Measurements from ENCODE around the gene IL1RAPL2. TPM values are rescaled to one million over a fixed set of nuclear protein-coding genes. Genes with fewer than 3 reads are reported as not detected.

IL1RAPL2 gene
- total and polyA plus RNA-seq, 2 donors (not counting 3 experiments of a cell fraction or from before 2014, with no cell fraction given): not detected

GRCh38 chrX:105752338-105752956 is 1186.4 kb downstream of the IL1RAPL2 start:
- POLR2A ChIA-PET: no interaction called here
- Histone ChIP-seq H3K9ac (replicated peaks; ENCODE audit: extremely low read depth, insufficient read depth, low read length) (no peak overlapping the region), H2AFZ (ENCODE audit: low read depth, low read length) (no peak overlapping the region), H3K9me3 (replicated peaks; ENCODE audit: control insufficient read depth, insufficient read depth, low read length) (no peaks in the 10 kb centered on the region), H3K9me1 (replicated peaks; ENCODE audit: control insufficient read depth, extremely low read depth, insufficient read depth, low read length) (no peaks in the 10 kb centered on the region), H3K79me2 (ENCODE audit: control insufficient read depth, insufficient read depth, low read length) (no peaks in the 10 kb centered on the region), H3K4me1 (ENCODE audit: control insufficient read depth, extremely low read depth, insufficient read depth, low read length) (no peaks in the 10 kb centered on the region), H3K27me3 (ENCODE audit: control insufficient read depth in 2 of 2, insufficient read depth in 2 of 2, low read length in 2 of 2) (no peaks in the 10 kb centered on the region), H3K4me2 (ENCODE audit: insufficient read depth, low read length) (no peak overlapping the region), H3K36me3 (ENCODE audit: control insufficient read depth in 2 of 2, extremely low read depth in 1 of 2, insufficient read depth in 2 of 2, low read length in 2 of 2) (no peaks in the 10 kb centered on the region), H3K27ac (ENCODE audit: insufficient read depth, low read depth, low read length) (no peak overlapping the region), H3K4me3 (replicated peaks in 1 of 3; ENCODE audit: insufficient read depth in 1 of 3, low read depth in 1 of 3, low read length in 3 of 3) (no peak overlapping the region), H4K20me1 (replicated peaks; ENCODE audit: control insufficient read depth, extremely low read depth, insufficient read depth, low read length) (no peaks in the 10 kb centered on the region)
- TF ChIP-seq POLR2AphosphoS5 (IDR thresholded peaks at IDR 0.05; ENCODE audit: insufficient read depth, low read depth, low read length) (no peak), GATA2 (IDR thresholded peaks at IDR 0.05; ENCODE audit: insufficient read depth, insufficient read length, low read depth, low read length) (no peak), JUN (IDR thresholded peaks at IDR 0.05; ENCODE audit: borderline replicate concordance, insufficient read depth, insufficient read length, low read depth) (no peak), MYC (IDR thresholded peaks at IDR 0.05; ENCODE audit: low read depth, low read length) (no peak)
- BruUV-seq (replicated peaks): no TSS peak
- no peak for FAIRE-seq
- dilution Hi-C loops (cut with MboI; ENCODE audit: extremely low pct_ligation_motif_present, low sequenced_read_pairs) (no loop called here), intact Hi-C loops (cut with micrococcal nuclease) (no loop called here)
- CTCF ChIA-PET: no interaction called here
- DNase-seq (ENCODE audit: low read depth, low spot score): no peak

DNA sequence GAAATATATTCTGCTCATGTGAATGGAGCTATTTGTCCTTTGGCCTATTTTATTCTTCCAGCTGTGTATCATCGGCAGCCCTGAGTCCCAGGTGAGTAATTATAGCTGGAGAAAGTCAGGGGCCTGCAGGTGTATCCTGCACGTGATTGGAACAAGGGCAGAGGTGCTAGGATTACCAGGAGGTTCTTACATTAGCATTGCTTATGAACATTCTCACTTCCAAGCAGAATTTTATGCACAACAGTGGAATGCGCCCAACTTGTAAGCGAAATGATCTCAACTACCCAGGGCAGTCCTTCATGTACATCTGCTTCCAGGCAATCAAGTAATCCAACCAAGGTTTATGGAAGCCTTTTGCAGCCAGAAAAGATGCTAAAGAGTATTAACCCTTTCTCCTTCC is 1187.4 kb downstream of the IL1RAPL2 start:
- no peaks in the 10 kb centered on the region for H3K36me3 ChIP-seq (ENCODE audit: control insufficient read depth in 2 of 2, extremely low read depth in 1 of 2, insufficient read depth in 2 of 2, low read length in 2 of 2)
- H3K9me1 ChIP-seq (replicated peaks; ENCODE audit: control insufficient read depth, extremely low read depth, insufficient read depth, low read length): no peaks in the 10 kb centered on the region
- POLR2A ChIA-PET: no interaction called here
- H2AFZ ChIP-seq (ENCODE audit: low read depth, low read length): no peak overlapping the region
- DNase-seq (ENCODE audit: low read depth, low spot score): no peak
- no peak overlapping the region for H3K27ac ChIP-seq (ENCODE audit: insufficient read depth, low read depth, low read length)
- dilution Hi-C loops (cut with MboI; ENCODE audit: extremely low pct_ligation_motif_present, low sequenced_read_pairs) (no loop called here), intact Hi-C loops (cut with micrococcal nuclease) (no loop called here)
- no peak for FAIRE-seq
- H3K4me2 ChIP-seq (ENCODE audit: insufficient read depth, low read length): no peak overlapping the region
- H3K9ac ChIP-seq (replicated peaks; ENCODE audit: extremely low read depth, insufficient read depth, low read length): no peak overlapping the region
- H3K27me3 ChIP-seq (ENCODE audit: control insufficient read depth in 2 of 2, insufficient read depth in 2 of 2, low read length in 2 of 2): no peaks in the 10 kb centered on the region
- TF ChIP-seq FOS (IDR thresholded peaks at IDR 0.05; ENCODE audit: borderline replicate concordance, insufficient read depth, low read length) (no peak), GATA2 (IDR thresholded peaks at IDR 0.05; ENCODE audit: insufficient read depth, insufficient read length, low read depth, low read length) (no peak), MYC (IDR thresholded peaks at IDR 0.05; ENCODE audit: low read depth, low read length) (no peak), JUN (IDR thresholded peaks at IDR 0.05; ENCODE audit: borderline replicate concordance, insufficient read depth, insufficient read length, low read depth) (no peak), EZH2 (IDR thresholded peaks at IDR 0.05; ENCODE audit: borderline replicate concordance, low read depth, low read length, severe bottlenecking) (no peak), CTCF (IDR thresholded peaks at IDR 0.05; ENCODE audit: extremely low read depth in 1 of 2, insufficient read depth in 1 of 2, low read depth in 1 of 2, low read length in 2 of 2) (no peak), POLR2AphosphoS5 (IDR thresholded peaks at IDR 0.05; ENCODE audit: insufficient read depth, low read depth, low read length) (no peak), POLR2A (IDR thresholded peaks at IDR 0.05; ENCODE audit: low read depth, low read length) (no peak)
- TF ChIP-seq, protein P1, sequence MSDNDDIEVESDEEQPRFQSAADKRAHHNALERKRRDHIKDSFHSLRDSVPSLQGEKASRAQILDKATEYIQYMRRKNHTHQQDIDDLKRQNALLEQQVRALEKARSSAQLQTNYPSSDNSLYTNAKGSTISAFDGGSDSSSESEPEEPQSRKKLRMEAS (IDR thresholded peaks at IDR 0.05; ENCODE audit: insufficient read depth, insufficient read length): no peak
- CTCF ChIA-PET: no interaction called here
- no peaks in the 10 kb centered on the region for H3K4me1 ChIP-seq (ENCODE audit: control insufficient read depth, extremely low read depth, insufficient read depth, low read length)
- BruUV-seq (replicated peaks): no TSS peak
- no peaks in the 10 kb centered on the region for H3K79me2 ChIP-seq (ENCODE audit: control insufficient read depth, insufficient read depth, low read length)
- H3K9me3 ChIP-seq (replicated peaks; ENCODE audit: control insufficient read depth, insufficient read depth, low read length): no peaks in the 10 kb centered on the region
- no peak overlapping the region for H3K4me3 ChIP-seq (replicated peaks in 1 of 3; ENCODE audit: insufficient read depth in 1 of 3, low read depth in 1 of 3, low read length in 3 of 3)
- no peaks in the 10 kb centered on the region for H4K20me1 ChIP-seq (replicated peaks; ENCODE audit: control insufficient read depth, extremely low read depth, insufficient read depth, low read length)
